ENCODE results near the gene AUTS2. TPM values are rescaled to one million over a fixed set of nuclear protein-coding genes. Genes with fewer than 3 reads are reported as not detected.
A peak's percentile ranks its signal among the peaks of the same experiment; 100 is the strongest.

Gene AUTS2
- total RNA-seq, 1 donor from 2014 or later = 9.9 TPM

GRCh38 chr7:70568674-70569334, 970.5 kb downstream of the AUTS2 start:
- DNase-seq (ENCODE audit: low read depth) = no peak
- TF ChIP-seq CTCF (IDR thresholded peaks at IDR 0.05; ENCODE audit: insufficient read depth, low read length, poor library complexity, severe bottlenecking) = no peak

GRCh38 chr7:70569335-70569819, 971.1 kb downstream of the AUTS2 start:
- peak; percentile 32 for DNase-seq (ENCODE audit: low read depth)
- no peaks in the 10 kb centered on the region for H3K27me3 ChIP-seq (ENCODE audit: control insufficient read depth, insufficient read depth, low read length)
- no peaks in the 10 kb centered on the region for H3K36me3 ChIP-seq (ENCODE audit: control insufficient read depth, insufficient read depth, low read length)
- TF ChIP-seq CTCF (IDR thresholded peaks at IDR 0.05; ENCODE audit: insufficient read depth, low read length, poor library complexity, severe bottlenecking) = no peak
- H3K4me3 ChIP-seq (ENCODE audit: low read depth, low read length) = no peak overlapping the region

More at GRCh38 chr7:70568674-70569334, 970.5 kb downstream of the AUTS2 start:
- no peak overlapping the region for H3K4me3 ChIP-seq (ENCODE audit: low read depth, low read length)
- H3K27me3 ChIP-seq (ENCODE audit: control insufficient read depth, insufficient read depth, low read length) = no peaks in the 10 kb centered on the region
- no peaks in the 10 kb centered on the region for H3K36me3 ChIP-seq (ENCODE audit: control insufficient read depth, insufficient read depth, low read length)

- no peak for TF ChIP-seq CTCF (IDR thresholded peaks at IDR 0.05; ENCODE audit: insufficient read depth, low read length, poor library complexity, severe bottlenecking)
- no peak for DNase-seq (ENCODE audit: low read depth)
- no peak overlapping the region for H3K4me3 ChIP-seq (ENCODE audit: low read depth, low read length)
- no peaks in the 10 kb centered on the region for H3K27me3 ChIP-seq (ENCODE audit: control insufficient read depth, insufficient read depth, low read length)
- H3K36me3 ChIP-seq (ENCODE audit: control insufficient read depth, insufficient read depth, low read length) = no peaks in the 10 kb centered on the region
These were observed 971.8 kb downstream of the AUTS2 start for GRCh38 chr7:70570029-70570428.

GRCh38 chr7:70570961-70571360, 972.7 kb downstream of the AUTS2 start:
- TF ChIP-seq CTCF (IDR thresholded peaks at IDR 0.05; ENCODE audit: insufficient read depth, low read length, poor library complexity, severe bottlenecking) = no peak
- Histone ChIP-seq H3K27me3 (ENCODE audit: control insufficient read depth, insufficient read depth, low read length) (no peaks in the 10 kb centered on the region), H3K36me3 (ENCODE audit: control insufficient read depth, insufficient read depth, low read length) (no peaks in the 10 kb centered on the region), H3K4me3 (ENCODE audit: low read depth, low read length) (no peak overlapping the region)
- DNase-seq (ENCODE audit: low read depth) = no peak

- H3K36me3 ChIP-seq (ENCODE audit: control insufficient read depth, insufficient read depth, low read length) = no peaks in the 10 kb centered on the region
- DNase-seq (ENCODE audit: low read depth) = peak; percentile 53
- TF ChIP-seq CTCF (IDR thresholded peaks at IDR 0.05; ENCODE audit: insufficient read depth, low read length, poor library complexity, severe bottlenecking) = no peak
These were observed 973.2 kb downstream of the AUTS2 start for GRCh38 chr7:70571403-70571934.

More at GRCh38 chr7:70571403-70571934, 973.2 kb downstream of the AUTS2 start:
- Histone ChIP-seq H3K27me3 (ENCODE audit: control insufficient read depth, insufficient read depth, low read length) (no peaks in the 10 kb centered on the region), H3K4me3 (ENCODE audit: low read depth, low read length) (no peak overlapping the region)

Data from kidney epithelial cell (primary cell).